Skeletal muscle cell (primary cell): ENCODE data around the gene ZC3H8.

Experiments
- DNase-seq: peaks from one replicate; pipeline ENCODE4 v3.0.0-alpha.2; 2010; ENCODE audit warnings: low read depth
- H3K4me3 ChIP-seq: 2 replicates; pipeline ENCODE4 v1.5.1; 2011; ENCODE audit warnings: low read depth, mild to moderate bottlenecking, control low read depth, low read length, moderate library complexity

ZC3H8 gene

DNA sequence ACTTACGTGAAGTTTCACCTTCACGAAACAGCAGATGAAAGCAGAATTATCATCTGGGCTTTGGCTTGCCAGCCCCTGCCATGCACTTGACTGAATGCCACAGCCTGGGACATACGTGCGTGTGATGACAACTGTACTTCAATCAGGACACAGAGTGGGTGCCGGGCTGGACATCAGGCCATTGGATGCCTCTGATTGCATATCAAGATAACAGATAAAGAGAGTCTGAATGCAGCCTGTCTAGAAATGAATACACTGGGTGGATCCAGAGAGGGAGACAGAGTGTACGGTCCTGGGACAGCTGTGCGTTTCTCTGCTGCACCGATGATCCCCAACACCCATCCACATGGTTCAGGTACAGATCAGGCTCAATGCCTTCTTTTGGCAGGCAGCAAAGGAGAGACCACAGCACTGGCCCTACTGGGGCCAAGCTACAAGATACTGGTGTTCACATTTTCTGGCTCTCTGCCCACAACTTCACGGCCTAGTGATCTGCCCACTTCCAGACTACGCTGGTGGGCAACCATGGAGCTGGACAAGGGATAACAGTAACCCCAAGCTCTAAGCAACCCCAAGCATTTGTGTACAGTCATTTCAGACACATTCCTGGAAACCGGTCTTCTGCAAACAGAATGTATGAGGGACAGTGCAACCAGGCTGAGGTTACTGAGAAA, 81.1 kb downstream of the ZC3H8 start:
- no peak for DNase-seq

DNA sequence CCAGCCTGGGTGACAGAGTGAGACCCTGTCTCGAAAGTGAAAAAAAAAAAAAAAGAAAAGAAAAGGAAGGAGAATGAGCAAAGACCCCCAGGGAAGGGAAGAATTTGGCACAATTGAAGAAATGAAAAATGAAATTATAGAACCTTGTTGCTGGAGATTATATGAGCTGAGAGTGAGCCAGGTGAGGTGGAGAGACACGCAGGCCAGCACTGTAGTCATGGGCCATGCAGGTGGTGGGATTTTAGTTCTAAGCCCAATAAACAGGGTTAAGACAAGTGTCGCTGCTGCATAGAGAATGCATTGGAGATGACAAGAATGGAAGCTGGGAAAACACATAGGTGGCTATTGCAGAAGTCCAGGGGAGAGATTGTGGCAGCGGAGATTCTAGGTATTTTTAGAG, 84.3 kb downstream of the ZC3H8 start:
- no peak overlapping the region for H3K4me3 ChIP-seq
- DNase-seq, result no peak

More for the DNA sequence above, 81.1 kb downstream of the ZC3H8 start:
- H3K4me3 ChIP-seq, result no peak overlapping the region

GRCh38 chr2:112168422-112169124, 86.3 kb downstream of the ZC3H8 start:
- DNase-seq, result no peak
- no peak overlapping the region for H3K4me3 ChIP-seq

DNA sequence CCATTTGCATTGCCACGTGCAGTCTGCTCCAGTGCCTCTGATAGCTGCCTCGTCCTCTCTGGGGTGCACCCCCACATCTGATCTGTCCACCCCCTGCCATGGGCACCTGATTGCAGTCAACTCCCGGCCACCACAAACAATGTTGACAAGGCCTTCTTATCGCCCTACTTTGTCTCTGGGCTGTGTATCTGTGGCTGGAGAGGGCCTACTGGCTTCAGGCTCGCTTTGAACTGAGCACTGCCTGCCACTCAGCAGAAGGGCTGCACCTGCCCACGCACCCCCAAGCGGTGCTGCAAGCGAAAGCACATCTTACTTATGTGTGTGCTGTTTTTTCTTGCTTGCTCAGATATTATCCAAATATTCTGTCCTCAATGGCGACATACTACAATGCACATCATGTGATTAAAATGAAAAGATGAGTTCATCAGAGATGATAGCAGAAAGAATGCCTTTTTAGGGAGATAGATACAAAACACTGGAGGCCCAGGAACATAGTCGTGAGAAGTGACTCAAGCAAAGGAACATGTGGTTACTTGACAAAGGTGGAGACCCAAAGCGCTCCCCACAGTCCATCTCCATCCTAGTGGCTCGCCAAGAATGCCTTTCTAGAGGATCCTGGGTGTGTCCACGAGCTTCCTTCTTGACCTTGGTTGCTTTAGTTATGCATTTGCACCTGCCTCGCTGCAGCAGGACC, 87.9 kb downstream of the ZC3H8 start:
- DNase-seq, result no peak
- no peak overlapping the region for H3K4me3 ChIP-seq

DNA sequence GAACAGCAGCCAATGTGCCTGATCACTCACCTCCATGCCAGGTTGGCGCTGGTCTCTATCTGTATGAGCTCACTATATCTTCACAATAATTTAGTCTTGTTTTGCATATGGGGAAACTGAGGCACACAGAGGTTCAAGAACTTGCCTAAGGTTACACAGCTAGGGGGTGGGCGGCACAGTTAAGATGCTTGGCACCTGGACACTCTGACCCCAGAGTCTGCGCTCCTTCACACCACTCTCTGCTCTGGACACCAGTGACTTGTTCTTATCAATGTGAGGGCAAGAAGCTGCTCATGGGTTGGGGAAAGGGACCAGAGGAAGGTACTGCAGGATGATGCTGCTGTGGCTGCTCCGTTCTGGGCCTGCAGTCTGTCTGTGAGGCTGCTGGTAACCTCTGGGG, 89.5 kb downstream of the ZC3H8 start:
- no peak overlapping the region for H3K4me3 ChIP-seq
- no peak for DNase-seq

DNA sequence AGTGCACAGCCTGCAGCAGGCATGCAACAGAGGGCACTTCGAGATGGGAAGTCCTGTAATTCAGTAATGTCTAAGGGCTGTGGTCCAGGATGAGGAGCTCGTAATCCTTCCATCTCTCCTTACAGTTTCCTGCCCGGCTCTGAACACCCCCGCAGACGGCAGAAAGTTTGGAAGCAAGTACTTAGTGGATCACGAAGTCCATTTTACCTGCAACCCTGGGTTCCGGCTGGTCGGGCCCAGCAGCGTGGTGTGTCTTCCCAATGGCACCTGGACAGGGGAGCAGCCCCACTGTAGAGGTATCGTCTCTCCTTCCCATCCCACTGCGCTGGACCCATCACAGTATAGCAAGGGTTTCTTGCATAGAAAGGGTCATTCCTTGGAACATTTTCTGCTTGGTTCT, 90.0 kb downstream of the ZC3H8 start:
- DNase-seq, result no peak
- no peak overlapping the region for H3K4me3 ChIP-seq

GRCh38 chr2:112163541-112163981, 91.3 kb downstream of the ZC3H8 start:
- DNase-seq, result no peak
- H3K4me3 ChIP-seq, result no peak overlapping the region

DNA sequence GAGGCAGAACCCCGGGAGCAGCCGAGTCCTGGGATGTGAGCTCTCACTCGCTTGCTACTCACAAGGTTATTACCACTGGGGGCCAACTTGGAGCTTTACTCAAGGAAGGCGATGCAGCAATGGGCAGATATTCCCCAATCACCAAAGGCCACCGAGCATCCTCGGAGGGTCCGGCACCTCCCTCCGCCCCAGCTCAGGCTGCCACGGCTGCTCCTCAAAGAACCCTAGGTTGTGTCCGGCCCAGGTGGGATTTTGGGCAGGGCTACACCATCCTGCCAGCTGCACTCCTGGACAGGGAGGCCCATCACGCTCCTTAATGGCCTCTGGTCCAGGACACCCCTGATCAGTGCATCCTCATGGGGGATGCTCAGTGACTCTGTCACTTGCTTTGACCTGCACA, 91.9 kb downstream of the ZC3H8 start:
- H3K4me3 ChIP-seq, result no peak overlapping the region
- DNase-seq, result no peak

- DNase-seq, result no peak
- no peak overlapping the region for H3K4me3 ChIP-seq
These were observed 92.5 kb downstream of the ZC3H8 start for GRCh38 chr2:112162341-112162740.
